BJ (cell line): ENCODE data around the gene VSIG8. TPM values are rescaled to one million over a fixed set of nuclear protein-coding genes. Genes with fewer than 3 reads are reported as not detected.

Experiments
- CTCF ChIA-PET: fragments of 350-600 bp; formaldehyde crosslinking; extraction: SDS; loops from one replicate; lab custom pipeline; 2021; ENCODE audit warnings: antibody characterized with exemption, inconsistent platforms; lab: Yijun Ruan, JAX
- POLR2A ChIA-PET: fragments of 300-600 bp; sonication (Branson Sonifier 250); formaldehyde crosslinking; extraction: SDS; loops from one replicate; lab custom pipeline; 2021; ENCODE audit warnings: antibody characterized with exemption; lab: Charles Lee
- DNase-seq: peaks from one replicate; pipeline ENCODE4 v3.0.0-alpha.2; 2011; ENCODE audit warnings: low read depth
- H3K27me3 ChIP-seq: 2 replicates; pipeline ENCODE4 v1.6.0; 2011; ENCODE audit warnings: low read length; ENCODE audit not compliant: control insufficient read depth, insufficient read depth
- H3K36me3 ChIP-seq: 2 replicates; pipeline ENCODE4 v1.5.1; 2011; ENCODE audit warnings: low read length; ENCODE audit not compliant: control insufficient read depth, insufficient read depth
- H3K4me3 ChIP-seq: 2 replicates; pipeline ENCODE4 v1.5.1; 2011; ENCODE audit warnings: low read depth, mild to moderate bottlenecking, control low read depth, low read length
- polyA plus RNA-seq: library from polyadenylated mRNA; depleted of rRNA; stranded (reverse); fragments of >200 nt; gene quantifications from 2 replicates; pipeline ENCODE4 v1.2.3, GENCODE V29; 2011
- TF ChIP-seq, protein P1 (sequence below): IDR thresholded peaks from 2 replicates; pipeline ENCODE4 v1.5.1; 2011; ENCODE audit warnings: low read depth, mild to moderate bottlenecking, control low read depth, inconsistent platforms, low read length, moderate library complexity; ENCODE audit not compliant: insufficient read depth

The VSIG8 gene
- polyA plus RNA-seq, 1 experiment = not detected

DNA sequence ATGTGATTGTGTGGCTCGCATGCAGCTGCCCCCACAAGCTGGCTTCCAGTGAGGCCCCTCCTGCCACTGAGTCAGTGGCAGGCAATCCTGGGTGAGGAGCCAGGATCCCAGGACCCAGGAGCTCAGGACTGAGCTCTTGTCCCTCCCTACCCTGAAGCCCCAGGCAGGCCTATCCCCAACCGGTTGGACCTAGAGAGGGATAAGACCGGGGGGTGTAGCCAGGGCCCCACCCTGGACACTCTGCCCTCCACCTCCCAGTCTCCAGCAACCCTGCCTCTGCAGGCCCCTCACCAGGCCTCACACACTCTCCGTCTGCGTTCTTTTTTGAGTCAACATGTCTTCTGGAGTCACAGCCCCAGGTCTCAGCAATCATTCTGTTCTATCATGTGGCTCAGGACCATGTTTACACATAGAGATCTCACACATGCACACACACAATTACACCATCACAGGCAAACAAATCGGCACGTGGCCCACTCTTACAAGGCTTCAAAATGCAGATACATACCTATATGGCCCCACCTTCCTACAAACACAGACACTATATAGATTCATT lies 2.6 kb downstream of the VSIG8 start:
- POLR2A ChIA-PET = no interaction called here
- DNase-seq = no peak
- H3K27me3 ChIP-seq = no peaks in the 10 kb centered on the region
- TF ChIP-seq, protein P1, sequence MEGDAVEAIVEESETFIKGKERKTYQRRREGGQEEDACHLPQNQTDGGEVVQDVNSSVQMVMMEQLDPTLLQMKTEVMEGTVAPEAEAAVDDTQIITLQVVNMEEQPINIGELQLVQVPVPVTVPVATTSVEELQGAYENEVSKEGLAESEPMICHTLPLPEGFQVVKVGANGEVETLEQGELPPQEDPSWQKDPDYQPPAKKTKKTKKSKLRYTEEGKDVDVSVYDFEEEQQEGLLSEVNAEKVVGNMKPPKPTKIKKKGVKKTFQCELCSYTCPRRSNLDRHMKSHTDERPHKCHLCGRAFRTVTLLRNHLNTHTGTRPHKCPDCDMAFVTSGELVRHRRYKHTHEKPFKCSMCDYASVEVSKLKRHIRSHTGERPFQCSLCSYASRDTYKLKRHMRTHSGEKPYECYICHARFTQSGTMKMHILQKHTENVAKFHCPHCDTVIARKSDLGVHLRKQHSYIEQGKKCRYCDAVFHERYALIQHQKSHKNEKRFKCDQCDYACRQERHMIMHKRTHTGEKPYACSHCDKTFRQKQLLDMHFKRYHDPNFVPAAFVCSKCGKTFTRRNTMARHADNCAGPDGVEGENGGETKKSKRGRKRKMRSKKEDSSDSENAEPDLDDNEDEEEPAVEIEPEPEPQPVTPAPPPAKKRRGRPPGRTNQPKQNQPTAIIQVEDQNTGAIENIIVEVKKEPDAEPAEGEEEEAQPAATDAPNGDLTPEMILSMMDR = no peak
- CTCF ChIA-PET = interaction anchor here (1.4 kb wide), 1 partner anchor 13 kb away, joined by 3 read pairs; no protein-coding TSS in a partner anchor
- no peaks in the 10 kb centered on the region for H3K36me3 ChIP-seq
- no peak overlapping the region for H3K4me3 ChIP-seq

DNA sequence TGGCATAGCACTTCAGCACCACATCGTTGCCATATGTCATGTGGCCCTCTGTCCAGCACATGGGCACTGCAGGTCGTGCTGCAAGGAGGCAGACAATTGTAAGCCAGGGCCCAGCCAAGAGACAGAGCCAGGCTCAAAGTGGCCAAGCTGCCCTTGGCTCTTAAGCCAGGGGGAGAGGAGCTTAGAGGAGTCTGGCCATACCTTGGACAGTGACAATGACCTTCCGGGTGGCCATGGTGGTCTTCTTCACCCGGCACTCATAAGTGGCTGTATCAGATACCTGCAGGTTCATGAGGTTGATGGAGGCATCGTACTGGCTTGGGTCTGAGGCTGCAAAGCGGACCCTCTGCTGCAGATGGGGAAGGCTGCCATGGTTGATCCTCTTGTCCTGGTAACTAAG lies 4.6 kb downstream of the VSIG8 start:
- Histone ChIP-seq H3K4me3 (no peak overlapping the region), H3K36me3 (no peaks in the 10 kb centered on the region), H3K27me3 (no peaks in the 10 kb centered on the region)
- TF ChIP-seq, protein P1 = no peak
- ChIA-PET POLR2A (no interaction called here), CTCF (interaction anchor here (1.2 kb wide), 1 partner anchor 218 kb away, joined by 3 read pairs; no protein-coding TSS in a partner anchor)
- no peak for DNase-seq

DNA sequence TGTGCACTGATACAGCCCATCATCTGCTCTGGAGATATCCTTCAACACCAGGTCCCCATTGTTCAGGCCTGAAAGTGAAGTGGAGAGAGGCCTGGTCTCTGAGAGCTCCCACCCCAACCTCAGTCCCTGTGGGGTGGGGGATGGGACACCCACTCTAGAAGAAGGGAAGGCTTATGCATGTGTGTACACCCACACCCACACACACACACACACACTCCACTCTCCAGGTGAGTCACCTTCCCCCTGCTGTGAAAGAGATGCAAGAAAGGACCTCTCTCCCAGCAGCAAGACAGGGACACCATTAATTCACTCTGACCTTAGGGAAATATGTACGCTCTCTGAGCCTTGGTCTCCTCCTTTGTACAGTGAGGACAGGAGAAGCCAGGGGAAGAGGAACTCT lies 5.9 kb downstream of the VSIG8 start:
- Histone ChIP-seq H3K27me3 (no peaks in the 10 kb centered on the region), H3K4me3 (no peak overlapping the region), H3K36me3 (no peaks in the 10 kb centered on the region)
- CTCF ChIA-PET = interaction anchor here (1.5 kb wide), 1 partner anchor 13 kb away, joined by 3 read pairs; no protein-coding TSS in a partner anchor
- no peak for DNase-seq
- TF ChIP-seq, protein P1 = no peak
- POLR2A ChIA-PET = interaction anchor here (0.6 kb wide), 1 partner anchor 225 kb away, joined by 3 read pairs; the partner anchor contains the start of gene KCNJ9

DNA sequence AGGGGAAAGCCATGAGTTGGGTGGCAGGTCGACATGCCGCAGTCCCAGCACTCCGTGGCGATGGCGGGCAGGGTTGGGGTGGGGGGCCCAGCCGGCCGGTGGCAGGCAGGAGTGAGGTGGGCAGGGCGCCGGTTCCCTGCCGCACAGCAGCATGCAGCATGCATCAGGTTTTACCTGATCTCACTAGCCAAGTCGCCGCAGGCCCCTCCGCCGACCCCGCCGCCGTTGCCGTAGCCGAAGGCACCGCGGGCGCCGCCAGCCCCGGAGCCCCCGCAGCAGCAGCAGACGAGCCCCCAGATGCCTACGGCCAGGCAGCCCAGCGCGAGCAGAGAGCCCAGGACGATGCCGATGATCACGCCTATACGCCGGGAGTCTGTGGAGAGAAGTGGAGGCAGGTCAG lies 6.7 kb downstream of the VSIG8 start:
- H3K27me3 ChIP-seq = no peaks in the 10 kb centered on the region
- CTCF ChIA-PET = interaction anchor here (0.7 to 1.5 kb wide), 4 partner anchors 11 to 57 kb away, joined by 3 to 6 read pairs (median 3); no protein-coding TSS in a partner anchor
- POLR2A ChIA-PET = no interaction called here
- TF ChIP-seq, protein P1 = no peak
- peak overlapping the region; percentile 66; the same call in 1 of the 2 replicates for H3K4me3 ChIP-seq
- no peak for DNase-seq
- no peaks in the 10 kb centered on the region for H3K36me3 ChIP-seq

DNA sequence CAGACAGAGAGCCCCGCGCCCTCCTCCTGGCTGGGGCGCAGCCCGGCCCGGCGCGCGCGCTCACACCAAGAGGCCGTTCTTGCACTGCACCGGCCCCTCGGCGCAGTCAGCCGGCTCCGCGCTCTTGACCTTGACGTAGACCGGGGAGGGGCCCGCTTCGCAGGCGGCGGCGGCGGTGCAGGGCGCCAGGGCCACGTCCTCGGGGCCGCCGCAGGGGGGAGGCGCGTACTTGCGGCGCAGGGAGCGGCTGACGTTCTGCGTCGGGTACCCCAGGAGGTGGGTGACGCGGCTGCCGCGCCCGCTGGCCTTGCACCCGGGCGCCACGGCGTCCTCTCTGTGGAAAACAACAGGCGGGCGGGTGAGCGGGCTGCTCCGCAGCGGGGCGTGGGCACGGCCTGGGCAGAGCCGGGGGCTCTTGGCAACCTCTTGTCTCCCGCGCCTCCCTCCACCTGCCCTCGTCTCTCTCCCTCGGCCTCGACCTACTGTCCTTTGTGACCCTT lies 7.7 kb downstream of the VSIG8 start:
- TF ChIP-seq, protein P1 = no peak
- DNase-seq = peak; percentile 39
- Histone ChIP-seq H3K27me3 (no peaks in the 10 kb centered on the region), H3K4me3 (peak overlapping the region; percentile 66), H3K36me3 (no peaks in the 10 kb centered on the region)
- POLR2A ChIA-PET = no interaction called here
- CTCF ChIA-PET = interaction anchor here (0.6 to 2.4 kb wide), 5 partner anchors 18 to 722 kb away, joined by 3 to 8 read pairs (median 5); no protein-coding TSS in a partner anchor
